Adipocyte (in vitro differentiated cells): ENCODE results near the gene C4BPB.

Source experiments
- DNase-seq: peaks from one replicate; pipeline ENCODE4 v3.0.0-alpha.2; 2015; ENCODE audit warnings: low read depth
- H3K27me3 ChIP-seq: replicated peaks from 2 replicates; pipeline ENCODE4 v1.7.0; 2013; ENCODE audit warnings: mild to moderate bottlenecking, low read length, moderate library complexity; ENCODE audit not compliant: control insufficient read depth, insufficient read depth
- H3K36me3 ChIP-seq: 2 replicates; pipeline ENCODE4 v1.7.0; 2013; ENCODE audit warnings: low read length, mild to moderate bottlenecking, moderate library complexity; ENCODE audit not compliant: control insufficient read depth, insufficient read depth, severe bottlenecking
- H3K4me1 ChIP-seq: 2 replicates; pipeline ENCODE4 v1.7.0; 2013; ENCODE audit warnings: mild to moderate bottlenecking, low read length, moderate library complexity; ENCODE audit not compliant: control insufficient read depth, insufficient read depth
- H3K4me3 ChIP-seq: 2 replicates; pipeline ENCODE4 v1.7.0; 2013; ENCODE audit warnings: mild to moderate bottlenecking, low read length, moderate library complexity
- H3K9ac ChIP-seq: 2 replicates; pipeline ENCODE4 v1.7.0; 2013; ENCODE audit warnings: mild to moderate bottlenecking, low read length, moderate library complexity
- H3K9me3 ChIP-seq: 2 replicates; pipeline ENCODE4 v1.7.0; 2013; ENCODE audit warnings: mild to moderate bottlenecking, low read length, moderate library complexity; ENCODE audit not compliant: control insufficient read depth

The C4BPB gene

DNA sequence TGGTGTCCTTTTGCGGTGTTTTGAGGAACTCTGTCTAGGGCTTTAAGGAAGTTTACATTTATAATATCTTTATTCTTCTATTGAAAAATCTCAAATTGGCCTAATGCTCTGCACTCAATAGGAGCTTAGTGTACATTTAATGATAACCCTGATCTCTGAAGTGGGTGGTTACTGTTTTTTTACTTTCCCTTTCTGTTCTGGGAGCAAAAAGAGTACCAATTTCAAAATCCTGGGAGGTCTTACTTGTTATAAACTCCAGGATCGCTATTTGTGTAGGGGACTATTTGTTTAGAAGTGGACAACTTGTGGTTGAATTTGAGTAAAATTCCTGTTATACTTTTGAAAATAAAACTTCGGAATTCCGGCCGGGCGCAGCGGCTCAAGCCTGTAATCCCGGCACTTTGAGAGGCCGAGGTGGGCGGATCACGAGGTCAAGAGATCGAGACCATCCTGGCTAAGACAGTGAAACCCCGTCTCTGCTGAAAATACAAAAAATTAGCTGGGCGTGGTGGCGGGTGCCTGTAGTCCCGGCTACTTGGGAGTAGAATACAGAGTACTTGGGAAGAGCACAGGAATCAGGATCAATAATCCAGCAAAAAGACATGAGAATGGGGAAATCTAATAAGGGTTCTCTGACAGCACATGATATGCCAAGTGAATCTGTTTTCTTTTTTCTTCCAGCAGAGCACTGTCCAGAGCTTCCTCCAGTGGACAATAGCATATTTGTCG is 1.1 kb downstream of the C4BPB start:
- Histone ChIP-seq H3K9ac (no peak overlapping the region), H3K27me3 (no peaks in the 10 kb centered on the region), H3K4me1 (no peaks in the 10 kb centered on the region), H3K4me3 (no peak overlapping the region), H3K9me3 (no peaks in the 10 kb centered on the region), H3K36me3 (no peaks in the 10 kb centered on the region)
- no peak for DNase-seq

DNA sequence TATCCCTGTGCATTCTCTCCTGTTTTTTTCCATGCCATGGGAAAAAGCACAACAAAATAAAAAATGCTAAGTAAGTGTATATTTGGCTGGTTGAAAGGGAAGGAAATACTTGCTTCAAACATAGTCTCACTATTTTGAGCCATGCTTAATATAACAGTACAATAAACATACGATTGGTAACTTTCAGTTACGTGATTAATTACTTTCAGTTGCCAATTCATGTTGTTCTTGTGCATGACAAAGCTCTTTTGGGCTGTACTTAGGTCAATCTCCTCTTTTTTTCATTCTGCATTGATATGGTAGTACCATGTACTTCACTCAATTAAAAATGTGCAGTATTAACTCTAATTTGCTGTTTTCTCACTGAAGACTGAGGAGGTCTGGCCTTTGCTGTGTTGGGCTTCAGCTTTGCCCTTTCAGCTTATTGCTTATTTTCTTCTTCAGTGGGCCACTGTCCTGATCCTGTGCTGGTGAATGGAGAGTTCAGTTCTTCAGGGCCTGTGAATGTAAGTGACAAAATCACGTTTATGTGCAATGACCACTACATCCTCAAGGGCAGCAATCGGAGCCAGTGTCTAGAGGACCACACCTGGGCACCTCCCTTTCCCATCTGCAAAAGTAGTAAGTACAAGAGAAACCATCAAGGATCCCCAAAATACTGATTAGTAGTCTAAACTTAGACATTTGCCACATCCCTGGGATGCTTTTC is 2.7 kb downstream of the C4BPB start:
- Histone ChIP-seq H3K36me3 (no peaks in the 10 kb centered on the region), H3K4me3 (no peak overlapping the region), H3K9ac (no peak overlapping the region), H3K4me1 (no peaks in the 10 kb centered on the region), H3K9me3 (no peaks in the 10 kb centered on the region), H3K27me3 (no peaks in the 10 kb centered on the region)
- no peak for DNase-seq

GRCh38 chr1:207093944-207094343 is 5.3 kb downstream of the C4BPB start:
- DNase-seq, result no peak
- Histone ChIP-seq H3K9ac (no peak overlapping the region), H3K36me3 (no peaks in the 10 kb centered on the region), H3K27me3 (no peaks in the 10 kb centered on the region), H3K9me3 (no peaks in the 10 kb centered on the region), H3K4me1 (no peaks in the 10 kb centered on the region), H3K4me3 (no peak overlapping the region)

DNA sequence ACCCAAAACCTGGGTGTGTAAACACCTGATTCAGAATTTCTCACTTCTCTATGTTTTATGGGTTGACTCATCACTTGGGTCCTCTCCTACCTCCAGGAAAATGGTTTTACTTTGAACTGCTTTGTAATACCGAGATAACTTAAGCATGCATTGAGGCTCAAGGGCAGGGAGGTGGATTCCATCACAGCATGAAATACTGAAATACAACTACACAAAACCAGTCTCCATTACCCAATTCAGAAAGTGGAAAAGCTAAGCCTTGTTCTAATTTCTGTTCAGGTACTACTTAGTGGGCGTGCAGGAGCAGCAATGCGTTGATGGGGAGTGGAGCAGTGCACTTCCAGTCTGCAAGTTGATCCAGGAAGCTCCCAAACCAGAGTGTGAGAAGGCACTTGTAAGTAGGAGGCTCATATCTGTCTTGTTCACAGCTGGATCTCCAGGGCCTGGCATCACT is 9.2 kb downstream of the C4BPB start:
- H3K9me3 ChIP-seq, result no peaks in the 10 kb centered on the region
- H3K9ac ChIP-seq, result no peak overlapping the region
- H3K4me3 ChIP-seq, result no peak overlapping the region
- H3K36me3 ChIP-seq, result no peaks in the 10 kb centered on the region
- no peaks in the 10 kb centered on the region for H3K4me1 ChIP-seq
- peaks cover 2% of the 10 kb centered on the region for H3K27me3 ChIP-seq
- DNase-seq, result no peak

GRCh38 chr1:207101720-207102119 is 13.1 kb downstream of the C4BPB start:
- Histone ChIP-seq H3K9me3 (no peaks in the 10 kb centered on the region), H3K27me3 (peaks cover 2% of the 10 kb centered on the region), H3K9ac (no peak overlapping the region), H3K4me3 (no peak overlapping the region), H3K36me3 (no peaks in the 10 kb centered on the region), H3K4me1 (no peaks in the 10 kb centered on the region)
- DNase-seq, result no peak

DNA sequence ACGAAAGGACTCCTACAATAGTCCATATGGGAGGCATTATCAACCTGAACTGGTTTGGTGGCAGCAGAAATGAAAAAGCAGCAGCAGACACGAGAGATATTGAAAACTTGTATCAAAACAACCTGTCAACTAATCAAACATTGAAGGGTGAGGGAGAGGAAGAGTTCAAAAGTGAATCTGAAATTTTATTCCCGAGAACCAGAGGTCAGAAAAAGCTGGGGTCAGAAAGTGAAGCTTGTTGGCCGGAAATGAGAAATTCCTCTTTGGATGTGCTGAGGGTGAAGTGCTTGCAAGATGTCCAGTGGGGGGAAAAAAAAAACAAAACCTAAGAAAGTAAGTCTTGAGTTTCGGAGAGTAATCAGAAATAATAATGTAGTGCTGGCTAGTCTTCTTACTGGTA is 13.5 kb downstream of the C4BPB start:
- Histone ChIP-seq H3K9me3 (no peaks in the 10 kb centered on the region), H3K27me3 (peaks cover 2% of the 10 kb centered on the region), H3K4me3 (no peak overlapping the region), H3K9ac (no peak overlapping the region), H3K4me1 (no peaks in the 10 kb centered on the region), H3K36me3 (no peaks in the 10 kb centered on the region)
- DNase-seq, result no peak

DNA sequence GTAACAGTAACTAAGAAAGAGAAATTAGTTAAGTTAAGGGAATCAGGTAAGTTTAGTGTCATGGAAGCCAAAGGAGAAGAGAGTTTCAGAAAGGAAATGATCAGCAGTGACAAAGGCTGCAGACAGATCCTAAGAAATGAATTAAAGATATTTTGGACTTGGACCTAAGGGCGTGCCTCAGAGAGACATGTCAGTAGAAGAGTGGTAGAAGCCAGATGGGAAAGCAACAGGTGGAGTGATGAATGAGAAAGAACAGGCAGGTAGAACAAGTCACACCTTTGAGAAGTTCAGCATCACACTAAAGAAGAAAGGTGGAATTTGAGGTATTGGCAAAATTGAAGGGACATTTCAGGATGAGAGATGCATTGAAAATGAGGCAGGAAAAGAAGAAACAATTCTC is 14.0 kb downstream of the C4BPB start:
- no peaks in the 10 kb centered on the region for H3K9me3 ChIP-seq
- no peak overlapping the region for H3K4me3 ChIP-seq
- no peak for DNase-seq
- H3K4me1 ChIP-seq, result no peaks in the 10 kb centered on the region
- peaks cover 3% of the 10 kb centered on the region for H3K27me3 ChIP-seq
- no peak overlapping the region for H3K9ac ChIP-seq
- no peaks in the 10 kb centered on the region for H3K36me3 ChIP-seq

GRCh38 chr1:207103892-207104373 is 15.3 kb downstream of the C4BPB start, which contains the start of gene C4BPA:
TSS of gene C4BPA (plus strand) at chr1:207104233. CDS start at chr1:207113026, 8,793 bp downstream.
- Histone ChIP-seq H3K9ac (no peak within 1 kb of the TSS), H3K4me3 (no peak within 1 kb of the TSS), H3K9me3 (no peaks in the 10 kb centered on the region), H3K4me1 (no peaks in the 10 kb centered on the region), H3K27me3 (peaks cover 5% of the 10 kb centered on the region), H3K36me3 (no peaks in the 10 kb centered on the region)
- no peak for DNase-seq

DNA sequence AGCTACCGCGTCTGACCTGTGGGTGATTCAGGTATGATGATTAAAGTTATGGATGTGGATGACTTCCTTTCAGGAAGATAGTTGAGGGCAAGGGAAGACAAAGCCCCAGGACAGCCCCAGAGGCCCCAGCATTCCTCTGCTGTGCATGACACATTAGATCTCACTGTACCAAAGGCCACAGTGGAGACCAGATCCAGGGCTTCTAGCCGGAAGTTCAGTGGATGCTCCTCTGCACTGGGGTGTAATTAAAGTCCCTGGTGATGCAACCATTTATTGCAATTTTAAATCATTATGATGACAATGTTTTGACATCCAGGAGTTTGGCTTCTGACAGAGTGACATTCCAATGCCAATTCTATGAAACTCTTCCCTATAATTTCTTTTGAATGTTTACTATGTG is 20.3 kb downstream of the C4BPB start:
- no peak for DNase-seq
- Histone ChIP-seq H3K36me3 (no peaks in the 10 kb centered on the region), H3K4me3 (no peak overlapping the region), H3K9me3 (no peaks in the 10 kb centered on the region), H3K4me1 (peaks cover 6% of the 10 kb centered on the region), H3K9ac (no peak overlapping the region), H3K27me3 (peaks cover 12% of the 10 kb centered on the region)

GRCh38 chr1:207112616-207113296 is 24.1 kb downstream of the C4BPB start:
- H3K36me3 ChIP-seq, result no peaks in the 10 kb centered on the region
- no peaks in the 10 kb centered on the region for H3K9me3 ChIP-seq
- peaks cover 6% of the 10 kb centered on the region for H3K4me1 ChIP-seq
- H3K9ac ChIP-seq, result no peak overlapping the region
- no peak overlapping the region for H3K4me3 ChIP-seq
- DNase-seq, result no peak
- peaks cover 10% of the 10 kb centered on the region for H3K27me3 ChIP-seq

DNA sequence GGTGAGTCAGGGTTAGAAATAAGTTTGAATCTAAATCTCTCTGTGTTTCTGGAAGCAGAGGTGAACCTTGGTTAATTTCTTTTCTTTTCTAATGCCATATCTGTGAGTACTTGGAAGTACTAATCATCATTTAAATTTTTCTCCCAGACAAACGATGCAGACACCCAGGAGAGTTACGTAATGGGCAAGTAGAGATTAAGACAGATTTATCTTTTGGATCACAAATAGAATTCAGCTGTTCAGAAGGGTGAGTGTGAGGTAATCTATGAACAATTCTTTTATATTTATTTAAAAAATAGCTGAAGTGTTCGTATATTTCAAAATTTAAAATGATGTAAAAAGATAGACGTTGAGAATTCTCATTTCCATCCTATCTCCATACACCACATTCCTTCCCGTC is 26.6 kb downstream of the C4BPB start:
- Histone ChIP-seq H3K27me3 (peaks cover 10% of the 10 kb centered on the region), H3K9ac (no peak overlapping the region), H3K36me3 (no peaks in the 10 kb centered on the region), H3K9me3 (no peaks in the 10 kb centered on the region), H3K4me3 (no peak overlapping the region), H3K4me1 (no peaks in the 10 kb centered on the region)
- DNase-seq, result peak; percentile 15
